ENCODE measurements around the gene ARHGAP10. TPM values are rescaled to one million over a fixed set of nuclear protein-coding genes. Genes with fewer than 3 reads are reported as not detected.

ARHGAP10 gene
- total and polyA plus RNA-seq, 10 of the 15 experiments (the other 5 are each of a cell fraction or from before 2014, with no cell fraction given) = 1.3 to 25.8 (median 17.2) TPM

DNA sequence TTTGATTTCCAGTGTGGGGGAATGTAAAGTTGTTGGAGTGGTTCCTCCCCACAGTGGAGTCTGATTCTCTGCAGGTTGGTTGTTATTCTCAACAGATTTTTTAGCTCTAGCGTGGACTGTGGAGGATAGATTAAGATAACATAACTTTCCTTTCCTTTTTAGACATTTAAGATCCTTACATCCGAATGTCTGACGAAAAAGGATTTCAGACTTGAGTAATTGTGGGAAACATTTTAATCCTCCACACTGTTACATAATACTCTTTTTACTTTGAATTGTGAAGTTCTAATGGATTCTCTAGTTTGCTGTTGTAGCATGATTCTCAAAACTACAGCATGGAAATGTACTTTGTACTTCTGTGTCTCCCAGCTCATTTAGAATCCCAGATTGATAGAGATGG is 107.8 kb downstream of the ARHGAP10 start:
- DNase-seq (ENCODE audit: low read depth, low spot score) (no peak), ATAC-seq (no peak), FAIRE-seq (no peak)
- Histone ChIP-seq H3K36me3 (ENCODE audit: control insufficient read depth in 2 of 2, insufficient read depth in 2 of 2, low read length in 1 of 2) (no peaks in the 10 kb centered on the region; a peak in 1 of 4 replicates), H3K9ac (ENCODE audit: control insufficient read depth, insufficient read depth, low read length) (no peak overlapping the region), H4K20me1 (ENCODE audit: control insufficient read depth, insufficient read depth) (no peaks in the 10 kb centered on the region), H3K27ac (ENCODE audit: control insufficient read depth, insufficient read depth) (no peak overlapping the region), H3K4me2 (ENCODE audit: control insufficient read depth, insufficient read depth) (no peak overlapping the region), H3K4me3 (no peak overlapping the region), H3K27me3 (replicated peaks in 1 of 2; ENCODE audit: control insufficient read depth in 2 of 2, insufficient read depth in 2 of 2, low read length in 1 of 2) (no peaks in the 10 kb centered on the region), H2AFZ (ENCODE audit: control insufficient read depth, low read depth, low read length) (no peak overlapping the region), H3K79me2 (ENCODE audit: control insufficient read depth, insufficient read depth, low read length) (peaks cover 12% of the 10 kb centered on the region), H3K4me1 (ENCODE audit: control insufficient read depth, insufficient read depth, low read length) (peaks cover 21% of the 10 kb centered on the region; the same call in 1 of the 2 replicates), H3K9me3 (replicated peaks; ENCODE audit: control insufficient read depth, insufficient read depth, low read length) (no peaks in the 10 kb centered on the region)
- RAD21 ChIA-PET (ENCODE audit: unreplicated experiment) = interaction anchor here (1.0 to 13.3 kb wide), 7 partner anchors 23 to 129 kb away, joined by 3 to 100 read pairs (median 4); no protein-coding TSS in a partner anchor
- in situ Hi-C loops (cut with MboI) (no loop called here), intact Hi-C loops (cut with micrococcal nuclease; ENCODE audit: unreplicated experiment) (loop anchor here (5.0 kb wide), 1 partner anchor 52 kb away; no protein-coding TSS in a partner anchor)
- WGBS (ENCODE audit: insufficient coverage, insufficient replicate concordance, low lambda C conversion rate, missing lambda C conversion rate) = 53% methylated on average over 3 of the region's 3 CpGs
- SMC1A ChIA-PET (ENCODE audit: uncharacterized antibody, unreplicated experiment) = interaction anchor here (0.5 to 3.6 kb wide), 11 partner anchors 10 to 113 kb away, joined by 3 to 18 read pairs (median 3); no protein-coding TSS in a partner anchor
- TF ChIP-seq PBX3 (IDR thresholded peaks at IDR 0.05; ENCODE audit: insufficient replicate concordance, low read depth, low read length) = no peak
- TF ChIP-seq HSF1 (IDR thresholded peaks at IDR 0.05; ENCODE audit: low read depth, low read length) = no peak
- no peak for TF ChIP-seq RCOR1 (conservative IDR thresholded peaks at IDR 0.05; ENCODE audit: low read depth, low read length)
- no peak for TF ChIP-seq POLR2AphosphoS2 (IDR thresholded peaks at IDR 0.05; ENCODE audit: low read depth, low read length)
- no peak for TF ChIP-seq E2F8 (IDR thresholded peaks at IDR 0.05; ENCODE audit: low read depth, partially characterized antibody)
- TF ChIP-seq CBFB (IDR thresholded peaks at IDR 0.05; ENCODE audit: low read depth) = no peak
- TF ChIP-seq RAD51 (IDR thresholded peaks at IDR 0.05) = no peak
- no peak for TF ChIP-seq SIX5 (IDR thresholded peaks at IDR 0.05; ENCODE audit: low read depth, low read length, severe bottlenecking)
- TF ChIP-seq, protein P1, sequence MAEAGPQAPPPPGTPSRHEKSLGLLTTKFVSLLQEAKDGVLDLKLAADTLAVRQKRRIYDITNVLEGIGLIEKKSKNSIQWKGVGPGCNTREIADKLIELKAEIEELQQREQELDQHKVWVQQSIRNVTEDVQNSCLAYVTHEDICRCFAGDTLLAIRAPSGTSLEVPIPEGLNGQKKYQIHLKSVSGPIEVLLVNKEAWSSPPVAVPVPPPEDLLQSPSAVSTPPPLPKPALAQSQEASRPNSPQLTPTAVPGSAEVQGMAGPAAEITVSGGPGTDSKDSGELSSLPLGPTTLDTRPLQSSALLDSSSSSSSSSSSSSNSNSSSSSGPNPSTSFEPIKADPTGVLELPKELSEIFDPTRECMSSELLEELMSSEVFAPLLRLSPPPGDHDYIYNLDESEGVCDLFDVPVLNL (IDR thresholded peaks at IDR 0.05; ENCODE audit: low read depth, low read length) = no peak
- no peak for TF ChIP-seq SMC3 (IDR thresholded peaks at IDR 0.05; ENCODE audit: borderline replicate concordance, low read length)
- TF ChIP-seq MEF2A (IDR thresholded peaks at IDR 0.05; ENCODE audit: insufficient read depth, low read depth, low read length) = no peak
- TF ChIP-seq IRF3 (IDR thresholded peaks at IDR 0.05) = no peak
- TF ChIP-seq IKZF2 (IDR thresholded peaks at IDR 0.05) = no peak
- no peak for TF ChIP-seq SREBF2 (IDR thresholded peaks at IDR 0.05; ENCODE audit: low read length)
- no peak for TF ChIP-seq DPF2 (IDR thresholded peaks at IDR 0.05)
- CTCF ChIA-PET = interaction anchor here (0.7 to 14.5 kb wide), 8 partner anchors 7 to 129 kb away, joined by 3 to 197 read pairs (median 13); no protein-coding TSS in a partner anchor
- no TSS peak for BruUV-seq (replicated peaks)
- POLR2A ChIA-PET = interaction anchor here (1.0 to 1.4 kb wide), 2 partner anchors 115 to 156 kb away, joined by 3 read pairs; partner anchors contain the start of gene PRMT9

Data from GM12878 (cell line).